ENCODE measurements around the gene CCNY.

DNA sequence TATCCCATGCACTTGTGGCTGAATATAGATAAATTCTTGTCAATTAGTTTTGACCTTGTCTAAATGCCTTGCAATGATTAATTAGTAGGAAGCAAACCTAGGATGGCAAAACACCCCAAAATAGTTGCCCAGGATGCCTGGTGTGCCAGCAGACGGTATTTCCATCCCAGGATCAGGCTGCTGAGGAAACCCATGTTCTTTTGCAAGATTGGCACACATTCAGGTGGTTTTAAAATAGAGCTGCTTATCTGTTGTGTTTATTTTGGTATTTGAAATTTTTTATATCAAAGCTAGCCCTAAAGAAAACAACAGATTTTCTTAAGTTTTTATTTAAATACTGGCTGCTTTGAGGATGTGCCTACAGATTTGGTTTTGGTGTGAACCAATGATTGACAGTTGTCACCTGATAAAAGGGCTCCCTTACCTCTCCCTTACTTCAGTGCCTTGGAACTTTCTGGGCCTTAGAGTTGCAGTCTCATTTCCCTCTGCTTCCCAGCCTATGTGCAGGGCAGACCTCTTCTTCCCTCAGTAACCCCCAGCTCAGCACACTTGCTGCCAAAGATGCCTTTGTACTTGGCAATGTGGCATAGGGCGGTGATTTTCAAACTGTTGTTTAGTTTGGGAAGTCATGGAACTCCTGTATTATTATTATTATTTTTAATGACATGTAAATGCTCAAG lies 54.0 kb downstream of the CCNY start:
- TF ChIP-seq, protein P1, sequence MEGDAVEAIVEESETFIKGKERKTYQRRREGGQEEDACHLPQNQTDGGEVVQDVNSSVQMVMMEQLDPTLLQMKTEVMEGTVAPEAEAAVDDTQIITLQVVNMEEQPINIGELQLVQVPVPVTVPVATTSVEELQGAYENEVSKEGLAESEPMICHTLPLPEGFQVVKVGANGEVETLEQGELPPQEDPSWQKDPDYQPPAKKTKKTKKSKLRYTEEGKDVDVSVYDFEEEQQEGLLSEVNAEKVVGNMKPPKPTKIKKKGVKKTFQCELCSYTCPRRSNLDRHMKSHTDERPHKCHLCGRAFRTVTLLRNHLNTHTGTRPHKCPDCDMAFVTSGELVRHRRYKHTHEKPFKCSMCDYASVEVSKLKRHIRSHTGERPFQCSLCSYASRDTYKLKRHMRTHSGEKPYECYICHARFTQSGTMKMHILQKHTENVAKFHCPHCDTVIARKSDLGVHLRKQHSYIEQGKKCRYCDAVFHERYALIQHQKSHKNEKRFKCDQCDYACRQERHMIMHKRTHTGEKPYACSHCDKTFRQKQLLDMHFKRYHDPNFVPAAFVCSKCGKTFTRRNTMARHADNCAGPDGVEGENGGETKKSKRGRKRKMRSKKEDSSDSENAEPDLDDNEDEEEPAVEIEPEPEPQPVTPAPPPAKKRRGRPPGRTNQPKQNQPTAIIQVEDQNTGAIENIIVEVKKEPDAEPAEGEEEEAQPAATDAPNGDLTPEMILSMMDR (IDR thresholded peaks at IDR 0.05), result no peak
- TF ChIP-seq, protein P2, sequence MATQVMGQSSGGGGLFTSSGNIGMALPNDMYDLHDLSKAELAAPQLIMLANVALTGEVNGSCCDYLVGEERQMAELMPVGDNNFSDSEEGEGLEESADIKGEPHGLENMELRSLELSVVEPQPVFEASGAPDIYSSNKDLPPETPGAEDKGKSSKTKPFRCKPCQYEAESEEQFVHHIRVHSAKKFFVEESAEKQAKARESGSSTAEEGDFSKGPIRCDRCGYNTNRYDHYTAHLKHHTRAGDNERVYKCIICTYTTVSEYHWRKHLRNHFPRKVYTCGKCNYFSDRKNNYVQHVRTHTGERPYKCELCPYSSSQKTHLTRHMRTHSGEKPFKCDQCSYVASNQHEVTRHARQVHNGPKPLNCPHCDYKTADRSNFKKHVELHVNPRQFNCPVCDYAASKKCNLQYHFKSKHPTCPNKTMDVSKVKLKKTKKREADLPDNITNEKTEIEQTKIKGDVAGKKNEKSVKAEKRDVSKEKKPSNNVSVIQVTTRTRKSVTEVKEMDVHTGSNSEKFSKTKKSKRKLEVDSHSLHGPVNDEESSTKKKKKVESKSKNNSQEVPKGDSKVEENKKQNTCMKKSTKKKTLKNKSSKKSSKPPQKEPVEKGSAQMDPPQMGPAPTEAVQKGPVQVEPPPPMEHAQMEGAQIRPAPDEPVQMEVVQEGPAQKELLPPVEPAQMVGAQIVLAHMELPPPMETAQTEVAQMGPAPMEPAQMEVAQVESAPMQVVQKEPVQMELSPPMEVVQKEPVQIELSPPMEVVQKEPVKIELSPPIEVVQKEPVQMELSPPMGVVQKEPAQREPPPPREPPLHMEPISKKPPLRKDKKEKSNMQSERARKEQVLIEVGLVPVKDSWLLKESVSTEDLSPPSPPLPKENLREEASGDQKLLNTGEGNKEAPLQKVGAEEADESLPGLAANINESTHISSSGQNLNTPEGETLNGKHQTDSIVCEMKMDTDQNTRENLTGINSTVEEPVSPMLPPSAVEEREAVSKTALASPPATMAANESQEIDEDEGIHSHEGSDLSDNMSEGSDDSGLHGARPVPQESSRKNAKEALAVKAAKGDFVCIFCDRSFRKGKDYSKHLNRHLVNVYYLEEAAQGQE (IDR thresholded peaks at IDR 0.05; ENCODE audit: insufficient read depth in 1 of 2, low read depth in 2 of 2, low read length in 1 of 2), result no peak
- no peak for TF ChIP-seq POLR2AphosphoS5 (IDR thresholded peaks at IDR 0.05; ENCODE audit: low read depth, low read length)
- TF ChIP-seq TCF7L2 (IDR thresholded peaks at IDR 0.05; ENCODE audit: low read depth, low read length), result no peak
- no peak for TF ChIP-seq SIN3A (IDR thresholded peaks at IDR 0.05; ENCODE audit: borderline replicate concordance, insufficient read depth, low read depth, low read length)

Data from Panc1 (cell line).